ENCODE results near the gene ZNF761.
"Not testable (repeated sequence)": the region's sequence is repeated elsewhere in the genome, so short reads cannot be mapped to it uniquely, and the experiment has no call there.

Gene ZNF761

GRCh38 chr19:53431399-53432087, at the start of gene ZNF761:
TSS of gene ZNF761 (plus strand) at chr19:53431984. CDS start at chr19:53447269, 15,285 bp downstream.
- Histone ChIP-seq H3K9me3 (peaks cover 19% of the 10 kb centered on the region), H3K4me1 (peaks cover 14% of the 10 kb centered on the region)

GRCh38 chr19:53388168-53388567, 43.6 kb upstream of the ZNF761 start:
- H3K27ac ChIP-seq = no peak overlapping the region
- no peak overlapping the region for H3K4me3 ChIP-seq
- no peaks in the 10 kb centered on the region for H3K27me3 ChIP-seq
- no peak for TF ChIP-seq Cebpa-rat (IDR thresholded peaks at IDR 0.05)
- H3K4me2 ChIP-seq = no peak overlapping the region
- peaks cover 76% of the 10 kb centered on the region for H3K9me3 ChIP-seq
- peaks cover 7% of the 10 kb centered on the region; the same call in 1 of the 2 replicates for H3K4me1 ChIP-seq
- H3K36me3 ChIP-seq = peaks cover 54% of the 10 kb centered on the region
- H3K9ac ChIP-seq = no peak overlapping the region
- H4K20me1 ChIP-seq = no peaks in the 10 kb centered on the region

More at GRCh38 chr19:53431399-53432087, at the start of gene ZNF761:
- Histone ChIP-seq H3K4me2 (peak within 1 kb of the TSS; percentile 87), H3K4me3 (peak within 1 kb of the TSS; percentile 93), H3K27me3 (no peaks in the 10 kb centered on the region), H4K20me1 (no peaks in the 10 kb centered on the region), H3K36me3 (peaks cover 31% of the 10 kb centered on the region), H3K27ac (peak within 1 kb of the TSS; percentile 86), H3K9ac (peak within 1 kb of the TSS; percentile 92)
- TF ChIP-seq Cebpa-rat (IDR thresholded peaks at IDR 0.05) = no peak

- Histone ChIP-seq H3K27ac (no peak overlapping the region), H3K4me1 (peaks cover 8% of the 10 kb centered on the region), H4K20me1 (no peaks in the 10 kb centered on the region), H3K4me3 (no peak overlapping the region), H3K36me3 (peaks cover 46% of the 10 kb centered on the region), H3K27me3 (no peaks in the 10 kb centered on the region), H3K4me2 (no peak overlapping the region), H3K9ac (no peak overlapping the region), H3K9me3 (peaks cover 69% of the 10 kb centered on the region)
- TF ChIP-seq Cebpa-rat (IDR thresholded peaks at IDR 0.05) = no peak
Observed at GRCh38 chr19:53388904-53389303, 42.9 kb upstream of the ZNF761 start.

GRCh38 chr19:53389571-53389970, 42.2 kb upstream of the ZNF761 start:
- H3K4me2 ChIP-seq = no peak overlapping the region
- H3K9me3 ChIP-seq = peaks cover 62% of the 10 kb centered on the region
- no peak for TF ChIP-seq Cebpa-rat (IDR thresholded peaks at IDR 0.05)
- no peaks in the 10 kb centered on the region for H3K27me3 ChIP-seq
- no peak overlapping the region for H3K9ac ChIP-seq
- H3K36me3 ChIP-seq = peaks cover 41% of the 10 kb centered on the region
- H3K27ac ChIP-seq = no peak overlapping the region
- peaks cover 14% of the 10 kb centered on the region for H3K4me1 ChIP-seq
- H3K4me3 ChIP-seq = no peak overlapping the region
- H4K20me1 ChIP-seq = no peaks in the 10 kb centered on the region

- Histone ChIP-seq H3K4me3 (no peak overlapping the region), H4K20me1 (no peaks in the 10 kb centered on the region), H3K36me3 (peaks cover 37% of the 10 kb centered on the region), H3K27me3 (no peaks in the 10 kb centered on the region), H3K4me1 (peaks cover 17% of the 10 kb centered on the region), H3K9me3 (peaks cover 58% of the 10 kb centered on the region), H3K27ac (no peak overlapping the region), H3K4me2 (no peak overlapping the region), H3K9ac (no peak overlapping the region)
- TF ChIP-seq Cebpa-rat (IDR thresholded peaks at IDR 0.05) = no peak
Observed at GRCh38 chr19:53389978-53390377, 41.8 kb upstream of the ZNF761 start.

- peak overlapping the region; percentile 48; the same call in 1 of the 2 replicates for H3K9ac ChIP-seq
- H4K20me1 ChIP-seq = peaks cover 20% of the 10 kb centered on the region; the same call in 1 of the 2 replicates
- peak overlapping the region; percentile 86 for H3K4me3 ChIP-seq
- H3K9me3 ChIP-seq = peaks cover 36% of the 10 kb centered on the region
- H3K4me2 ChIP-seq = peak overlapping the region; percentile 65
- no peak for TF ChIP-seq Cebpa-rat (IDR thresholded peaks at IDR 0.05)
- peaks cover 25% of the 10 kb centered on the region for H3K36me3 ChIP-seq
- peaks cover 29% of the 10 kb centered on the region for H3K4me1 ChIP-seq
- no peaks in the 10 kb centered on the region for H3K27me3 ChIP-seq
- H3K27ac ChIP-seq = no peak overlapping the region
Observed at GRCh38 chr19:53394522-53394973, 37.2 kb upstream of the ZNF761 start.

- peaks cover 36% of the 10 kb centered on the region for H3K9me3 ChIP-seq
- H3K4me2 ChIP-seq = peak within 1 kb of the TSS; percentile 87
- peaks cover 32% of the 10 kb centered on the region for H3K36me3 ChIP-seq
- TF ChIP-seq Cebpa-rat (IDR thresholded peaks at IDR 0.05) = no peak
- peaks cover 20% of the 10 kb centered on the region; the same call in 1 of the 2 replicates for H4K20me1 ChIP-seq
- no peaks in the 10 kb centered on the region for H3K27me3 ChIP-seq
- peak within 1 kb of the TSS; percentile 89 for H3K9ac ChIP-seq
- H3K27ac ChIP-seq = peak within 1 kb of the TSS; percentile 76
- H3K4me3 ChIP-seq = peak within 1 kb of the TSS; percentile 86
- H3K4me1 ChIP-seq = peaks cover 29% of the 10 kb centered on the region
Observed at GRCh38 chr19:53394974-53395839, 36.6 kb upstream of the ZNF761 start, which contains the start of gene ZNF765. TSS of gene ZNF765 (plus strand) at chr19:53395149. CDS start at chr19:53398016, 2,867 bp downstream.

- H3K27me3 ChIP-seq = not testable (repeated sequence)
- Histone ChIP-seq H3K4me1 (peaks cover 22% of the 10 kb centered on the region), H3K27ac (peak overlapping the region; percentile 76), H3K9me3 (peaks cover 35% of the 10 kb centered on the region), H3K4me3 (peak overlapping the region; percentile 86), H3K36me3 (peaks cover 39% of the 10 kb centered on the region), H3K4me2 (peak overlapping the region; percentile 87), H3K9ac (peak overlapping the region; percentile 89), H4K20me1 (peaks cover 20% of the 10 kb centered on the region; the same call in 1 of the 2 replicates)
Observed at GRCh38 chr19:53395840-53396524, 35.8 kb upstream of the ZNF761 start.

GRCh38 chr19:53396525-53396868, 35.3 kb upstream of the ZNF761 start:
- H3K4me3 ChIP-seq = peak overlapping the region; percentile 86
- no peak overlapping the region for H3K27ac ChIP-seq
- H3K27me3 ChIP-seq = no peaks in the 10 kb centered on the region
- peaks cover 44% of the 10 kb centered on the region for H3K36me3 ChIP-seq
- TF ChIP-seq Cebpa-rat (IDR thresholded peaks at IDR 0.05) = no peak
- H3K9ac ChIP-seq = peak overlapping the region; percentile 89; the same call in 1 of the 2 replicates
- H3K4me1 ChIP-seq = peaks cover 22% of the 10 kb centered on the region
- H4K20me1 ChIP-seq = peaks cover 20% of the 10 kb centered on the region; the same call in 1 of the 2 replicates
- peak overlapping the region; percentile 87 for H3K4me2 ChIP-seq
- peaks cover 35% of the 10 kb centered on the region for H3K9me3 ChIP-seq

- Histone ChIP-seq H3K4me1 (peaks cover 22% of the 10 kb centered on the region), H3K36me3 (peaks cover 50% of the 10 kb centered on the region), H3K9me3 (peaks cover 47% of the 10 kb centered on the region), H4K20me1 (peaks cover 20% of the 10 kb centered on the region; the same call in 1 of the 2 replicates)
- not testable (repeated sequence) for H3K27me3 ChIP-seq, H3K4me3 ChIP-seq, H3K9ac ChIP-seq, H3K27ac ChIP-seq, H3K4me2 ChIP-seq
Observed at GRCh38 chr19:53397918-53398317, 33.9 kb upstream of the ZNF761 start.

All from BLaER1 (cell line).